GM21381 (cell line): Measurements from ENCODE around the gene CSPG5.

ENCODE experiments used
- ATAC-seq: cut with Tn5 transposase; IDR thresholded peaks from one replicate; pipeline ENCODE4 v1.9.1; 2021; ENCODE audit warnings: mild to moderate bottlenecking, moderate library complexity; ENCODE audit not compliant: unreplicated experiment

Gene CSPG5

GRCh38 chr3:47542471-47543173, 36.0 kb downstream of the CSPG5 start:
- no peak for ATAC-seq

GRCh38 chr3:47541583-47542108, 37.0 kb downstream of the CSPG5 start:
- ATAC-seq, result no peak

- no peak for ATAC-seq
These were observed 38.4 kb downstream of the CSPG5 start for GRCh38 chr3:47540281-47540680.

- ATAC-seq, result no peak
These were observed 41.7 kb downstream of the CSPG5 start for GRCh38 chr3:47536967-47537366.

GRCh38 chr3:47536221-47536891, 42.3 kb downstream of the CSPG5 start:
- ATAC-seq, result no peak

GRCh38 chr3:47533996-47534454, 44.6 kb downstream of the CSPG5 start:
- no peak for ATAC-seq

- no peak for ATAC-seq
These were observed 45.2 kb downstream of the CSPG5 start for GRCh38 chr3:47533481-47533880.

- ATAC-seq, result no peak
These were observed 50.5 kb downstream of the CSPG5 start for GRCh38 chr3:47527952-47528725.

- ATAC-seq, result no peak
These were observed 53.0 kb downstream of the CSPG5 start for GRCh38 chr3:47525617-47526016.

- ATAC-seq, result no peak
These were observed 55.2 kb downstream of the CSPG5 start for GRCh38 chr3:47523310-47524073.

- peak; percentile 78 for ATAC-seq
These were observed 56.3 kb downstream of the CSPG5 start for GRCh38 chr3:47522082-47522987.

GRCh38 chr3:47520756-47521155, 57.9 kb downstream of the CSPG5 start:
- ATAC-seq, result no peak

GRCh38 chr3:47517937-47518336, 60.7 kb downstream of the CSPG5 start:
- ATAC-seq, result no peak

GRCh38 chr3:47515864-47516319, 62.8 kb downstream of the CSPG5 start:
- no peak for ATAC-seq

- no peak for ATAC-seq
These were observed 63.6 kb downstream of the CSPG5 start for GRCh38 chr3:47515100-47515499.

- ATAC-seq, result peak; percentile 92
These were observed 65.3 kb downstream of the CSPG5 start, which contains the start of gene ELP6 for GRCh38 chr3:47513125-47513929. Gene ELP6, minus strand, starts transcription at chr3:47513712. Its CDS starts 122 bp downstream, at chr3:47513590.

GRCh38 chr3:47512416-47513124, 66.1 kb downstream of the CSPG5 start:
- ATAC-seq, result peak; percentile 3
